Measurements from ENCODE around the gene ZNF646. TPM values are rescaled to one million over a fixed set of nuclear protein-coding genes. Genes with fewer than 3 reads are reported as not detected.
A peak's percentile ranks its signal among the peaks of the same experiment; 100 is the strongest.

The ZNF646 gene
- total and polyA plus RNA-seq, 2 of the 13 experiments (the other 11 are each of a cell fraction or from before 2014, with no cell fraction given): 3.4 to 10.9 TPM

DNA sequence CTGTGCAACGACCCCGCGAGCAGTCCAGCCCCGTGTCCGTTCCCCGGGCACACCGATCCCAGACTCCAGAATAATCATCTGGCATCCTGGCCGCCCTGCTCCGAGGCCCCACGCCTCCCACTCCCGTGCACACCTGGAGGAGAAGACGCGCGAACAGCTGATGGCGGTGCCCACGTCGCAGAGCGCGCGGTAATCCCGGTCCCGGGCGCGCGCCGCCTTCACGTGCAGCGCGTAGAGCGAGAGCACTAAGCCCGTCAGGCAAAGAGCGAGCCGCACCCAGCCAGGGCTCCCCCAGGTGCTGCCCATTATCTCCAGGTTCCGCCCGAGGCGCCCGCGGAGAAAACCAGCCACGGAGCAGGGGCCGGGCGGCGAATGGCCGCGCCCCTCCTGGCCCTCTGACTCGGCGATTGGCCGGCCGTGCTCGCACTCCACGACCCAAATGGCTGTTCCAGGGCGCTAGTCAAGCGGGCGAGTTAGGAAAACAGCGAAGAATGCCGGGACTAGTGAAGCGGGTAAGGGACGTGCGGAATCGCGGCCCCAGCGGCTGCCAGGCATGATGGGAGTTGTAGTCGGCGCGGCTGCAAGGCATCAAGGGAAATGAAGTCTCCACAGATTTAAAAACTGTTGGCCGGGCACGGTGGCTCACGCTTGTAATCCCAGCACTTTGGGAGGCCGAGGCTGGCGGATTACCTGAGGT lies 20.4 kb downstream of the ZNF646 start, which contains the start of gene VKORC1 (continued):
- TF ChIP-seq ZNF33A (CRISPR knock-in tag; IDR thresholded peaks at IDR 0.05; ENCODE audit: borderline replicate concordance) (no peak), POLR2G (IDR thresholded peaks at IDR 0.05; ENCODE audit: low read depth, low read length) (peak; percentile 85), ZNF546 (CRISPR knock-in tag; conservative IDR thresholded peaks at IDR 0.05) (peak; percentile 89), RNF2 (conservative IDR thresholded peaks at IDR 0.05; ENCODE audit: low read depth) (no peak), NONO (IDR thresholded peaks at IDR 0.05) (no peak), NONO (CRISPR knock-in tag; conservative IDR thresholded peaks at IDR 0.05) (peak; percentile 97), NFRKB (IDR thresholded peaks at IDR 0.05) (no peak), AGO2 (optimal IDR thresholded peaks at IDR 0.05; ENCODE audit: low read depth, low read length) (peak; percentile 67), ZNF292 (CRISPR knock-in tag; IDR thresholded peaks at IDR 0.05; ENCODE audit: borderline replicate concordance, low read depth) (no peak), EEA1 (CRISPR knock-in tag; IDR thresholded peaks at IDR 0.05; ENCODE audit: borderline replicate concordance) (peak; percentile 72), ZNF570 (CRISPR knock-in tag; IDR thresholded peaks at IDR 0.05; ENCODE audit: borderline replicate concordance) (no peak; the same call in 1 of the 2 replicates), POLR2AphosphoS5 (IDR thresholded peaks at IDR 0.05; ENCODE audit: low read depth, low read length) (peak; percentile 87), KAT7 (CRISPR knock-in tag; IDR thresholded peaks at IDR 0.05; ENCODE audit: borderline replicate concordance) (no peak; the same call in 1 of the 2 replicates), RAD51 (IDR thresholded peaks at IDR 0.05; ENCODE audit: borderline replicate concordance) (no peak), XBP1 (CRISPR knock-in tag; IDR thresholded peaks at IDR 0.05) (no peak), ZNF878 (CRISPR knock-in tag; IDR thresholded peaks at IDR 0.05) (no peak; the same call in 1 of the 2 replicates)
- TF ChIP-seq, protein P1, sequence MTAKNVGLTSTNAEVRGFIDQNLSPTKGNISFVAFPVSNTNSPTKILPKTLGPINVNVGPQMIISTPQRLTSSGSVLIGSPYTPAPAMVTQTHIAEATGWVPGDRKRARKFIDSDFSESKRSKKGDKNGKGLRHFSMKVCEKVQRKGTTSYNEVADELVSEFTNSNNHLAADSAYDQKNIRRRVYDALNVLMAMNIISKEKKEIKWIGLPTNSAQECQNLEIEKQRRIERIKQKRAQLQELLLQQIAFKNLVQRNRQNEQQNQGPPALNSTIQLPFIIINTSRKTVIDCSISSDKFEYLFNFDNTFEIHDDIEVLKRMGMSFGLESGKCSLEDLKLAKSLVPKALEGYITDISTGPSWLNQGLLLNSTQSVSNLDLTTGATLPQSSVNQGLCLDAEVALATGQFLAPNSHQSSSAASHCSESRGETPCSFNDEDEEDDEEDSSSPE (CRISPR knock-in tag; IDR thresholded peaks at IDR 0.05): peak; percentile 90
- TF ChIP-seq, protein P2, sequence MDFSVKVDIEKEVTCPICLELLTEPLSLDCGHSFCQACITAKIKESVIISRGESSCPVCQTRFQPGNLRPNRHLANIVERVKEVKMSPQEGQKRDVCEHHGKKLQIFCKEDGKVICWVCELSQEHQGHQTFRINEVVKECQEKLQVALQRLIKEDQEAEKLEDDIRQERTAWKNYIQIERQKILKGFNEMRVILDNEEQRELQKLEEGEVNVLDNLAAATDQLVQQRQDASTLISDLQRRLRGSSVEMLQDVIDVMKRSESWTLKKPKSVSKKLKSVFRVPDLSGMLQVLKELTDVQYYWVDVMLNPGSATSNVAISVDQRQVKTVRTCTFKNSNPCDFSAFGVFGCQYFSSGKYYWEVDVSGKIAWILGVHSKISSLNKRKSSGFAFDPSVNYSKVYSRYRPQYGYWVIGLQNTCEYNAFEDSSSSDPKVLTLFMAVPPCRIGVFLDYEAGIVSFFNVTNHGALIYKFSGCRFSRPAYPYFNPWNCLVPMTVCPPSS (IDR thresholded peaks at IDR 0.05): no peak
- TF ChIP-seq, protein P3, sequence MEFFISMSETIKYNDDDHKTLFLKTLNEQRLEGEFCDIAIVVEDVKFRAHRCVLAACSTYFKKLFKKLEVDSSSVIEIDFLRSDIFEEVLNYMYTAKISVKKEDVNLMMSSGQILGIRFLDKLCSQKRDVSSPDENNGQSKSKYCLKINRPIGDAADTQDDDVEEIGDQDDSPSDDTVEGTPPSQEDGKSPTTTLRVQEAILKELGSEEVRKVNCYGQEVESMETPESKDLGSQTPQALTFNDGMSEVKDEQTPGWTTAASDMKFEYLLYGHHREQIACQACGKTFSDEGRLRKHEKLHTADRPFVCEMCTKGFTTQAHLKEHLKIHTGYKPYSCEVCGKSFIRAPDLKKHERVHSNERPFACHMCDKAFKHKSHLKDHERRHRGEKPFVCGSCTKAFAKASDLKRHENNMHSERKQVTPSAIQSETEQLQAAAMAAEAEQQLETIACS (CRISPR knock-in tag; IDR thresholded peaks at IDR 0.05): peak; percentile 79
- TF ChIP-seq, protein P4, sequence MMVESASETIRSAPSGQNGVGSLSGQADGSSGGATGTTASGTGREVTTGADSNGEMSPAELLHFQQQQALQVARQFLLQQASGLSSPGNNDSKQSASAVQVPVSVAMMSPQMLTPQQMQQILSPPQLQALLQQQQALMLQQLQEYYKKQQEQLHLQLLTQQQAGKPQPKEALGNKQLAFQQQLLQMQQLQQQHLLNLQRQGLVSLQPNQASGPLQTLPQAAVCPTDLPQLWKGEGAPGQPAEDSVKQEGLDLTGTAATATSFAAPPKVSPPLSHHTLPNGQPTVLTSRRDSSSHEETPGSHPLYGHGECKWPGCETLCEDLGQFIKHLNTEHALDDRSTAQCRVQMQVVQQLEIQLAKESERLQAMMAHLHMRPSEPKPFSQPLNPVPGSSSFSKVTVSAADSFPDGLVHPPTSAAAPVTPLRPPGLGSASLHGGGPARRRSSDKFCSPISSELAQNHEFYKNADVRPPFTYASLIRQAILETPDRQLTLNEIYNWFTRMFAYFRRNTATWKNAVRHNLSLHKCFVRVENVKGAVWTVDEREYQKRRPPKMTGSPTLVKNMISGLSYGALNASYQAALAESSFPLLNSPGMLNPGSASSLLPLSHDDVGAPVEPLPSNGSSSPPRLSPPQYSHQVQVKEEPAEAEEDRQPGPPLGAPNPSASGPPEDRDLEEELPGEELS (CRISPR knock-in tag; IDR thresholded peaks at IDR 0.05): peak; percentile 72
- TF ChIP-seq, protein P5, sequence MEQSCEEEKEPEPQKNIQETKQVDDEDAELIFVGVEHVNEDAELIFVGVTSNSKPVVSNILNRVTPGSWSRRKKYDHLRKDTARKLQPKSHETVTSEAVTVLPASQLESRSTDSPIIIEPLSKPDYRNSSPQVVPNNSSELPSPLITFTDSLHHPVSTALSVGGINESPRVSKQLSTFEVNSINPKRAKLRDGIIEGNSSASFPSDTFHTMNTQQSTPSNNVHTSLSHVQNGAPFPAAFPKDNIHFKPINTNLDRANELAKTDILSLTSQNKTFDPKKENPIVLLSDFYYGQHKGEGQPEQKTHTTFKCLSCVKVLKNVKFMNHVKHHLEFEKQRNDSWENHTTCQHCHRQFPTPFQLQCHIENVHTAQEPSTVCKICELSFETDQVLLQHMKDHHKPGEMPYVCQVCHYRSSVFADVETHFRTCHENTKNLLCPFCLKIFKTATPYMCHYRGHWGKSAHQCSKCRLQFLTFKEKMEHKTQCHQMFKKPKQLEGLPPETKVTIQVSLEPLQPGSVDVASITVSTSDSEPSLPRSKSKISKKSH (CRISPR knock-in tag; IDR thresholded peaks at IDR 0.05; ENCODE audit: borderline replicate concordance): no peak; the same call in none of the 2 replicates
- TF ChIP-seq, protein P6, sequence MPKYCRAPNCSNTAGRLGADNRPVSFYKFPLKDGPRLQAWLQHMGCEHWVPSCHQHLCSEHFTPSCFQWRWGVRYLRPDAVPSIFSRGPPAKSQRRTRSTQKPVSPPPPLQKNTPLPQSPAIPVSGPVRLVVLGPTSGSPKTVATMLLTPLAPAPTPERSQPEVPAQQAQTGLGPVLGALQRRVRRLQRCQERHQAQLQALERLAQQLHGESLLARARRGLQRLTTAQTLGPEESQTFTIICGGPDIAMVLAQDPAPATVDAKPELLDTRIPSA (CRISPR knock-in tag; IDR thresholded peaks at IDR 0.05; ENCODE audit: borderline replicate concordance): peak; percentile 96; the same call in 1 of the 2 replicates
